DOHH2 (cell line): ENCODE results near the gene ELK3.
A peak's percentile ranks its signal among the peaks of the same experiment; 100 is the strongest.

ENCODE experiments used
- H3F3A ChIP-seq: fragments of 200-600 bp; sonication (generic), shearing (Covaris generic); 2 replicates; pipeline ENCODE4 v1.6.0; 2016; ENCODE audit warnings: antibody characterized with exemption, mild to moderate bottlenecking; ENCODE audit not compliant: control insufficient read depth, insufficient read depth
- H3K27ac ChIP-seq: fragments of 200-600 bp; sonication (generic); 2 replicates; pipeline ENCODE4 v1.5.1; 2014; ENCODE audit warnings: low read depth, mild to moderate bottlenecking, low read length, moderate library complexity
- H3K27me3 ChIP-seq: fragments of 200-600 bp; sonication (generic); 2 replicates; pipeline ENCODE4 v1.6.1; 2014; ENCODE audit warnings: mild to moderate bottlenecking, low read length, mixed read lengths; ENCODE audit not compliant: control insufficient read depth
- H3K36me3 ChIP-seq: fragments of 200-600 bp; sonication (generic); 2 replicates; pipeline ENCODE4 v1.6.1; 2014; ENCODE audit warnings: mild to moderate bottlenecking, low read length, moderate library complexity, mixed read lengths; ENCODE audit not compliant: control insufficient read depth
- H3K4me1 ChIP-seq: fragments of 200-600 bp; sonication (generic); 2 replicates; pipeline ENCODE4 v1.6.1; 2014; ENCODE audit warnings: mild to moderate bottlenecking, low read length, mixed read lengths; ENCODE audit not compliant: control insufficient read depth
- H3K4me2 ChIP-seq: fragments of 200-600 bp; sonication (generic); 2 replicates; pipeline ENCODE4 v1.6.0; 2014; ENCODE audit warnings: mild to moderate bottlenecking, low read length, moderate library complexity
- H3K4me3 ChIP-seq: fragments of 200-600 bp; sonication (generic); 2 replicates; pipeline ENCODE4 v1.5.1; 2014; ENCODE audit warnings: mild to moderate bottlenecking, low read length, mixed read lengths
- H3K79me2 ChIP-seq: fragments of 200-600 bp; sonication (generic); 2 replicates; pipeline ENCODE4 v1.6.1; 2014; ENCODE audit warnings: mild to moderate bottlenecking, low read length, mixed read lengths; ENCODE audit not compliant: control insufficient read depth
- H3K9me2 ChIP-seq: fragments of 200-600 bp; sonication (generic); replicated peaks from 2 replicates; pipeline ENCODE4 v1.6.1; 2014; ENCODE audit warnings: mild to moderate bottlenecking, low read length, mixed read lengths; ENCODE audit not compliant: control insufficient read depth
- H3K9me3 ChIP-seq: fragments of 200-600 bp; sonication (generic); 2 replicates; pipeline ENCODE4 v1.6.1; 2014; ENCODE audit warnings: antibody characterized with exemption, low read length, mixed read lengths; ENCODE audit not compliant: control insufficient read depth, insufficient read depth
- H4K20me1 ChIP-seq: fragments of 200-600 bp; sonication (generic); 2 replicates; pipeline ENCODE4 v1.6.0; 2014; ENCODE audit warnings: low read depth, mild to moderate bottlenecking, antibody characterized with exemption, low read length, moderate library complexity; ENCODE audit not compliant: control insufficient read depth, insufficient read depth
- EZH2phosphoT487 ChIP-seq: fragments of 200-600 bp; sonication (generic); IDR thresholded peaks from 2 replicates; pipeline ENCODE4 v1.6.1; 2017; ENCODE audit warnings: borderline replicate concordance, mild to moderate bottlenecking, antibody characterized with exemption, low read length, moderate library complexity, mixed read lengths
- TF ChIP-seq, protein P1 (sequence below): fragments of 200-600 bp; sonication (generic); IDR thresholded peaks from one replicate; pipeline ENCODE4 v1.5.1; 2014; ENCODE audit warnings: antibody characterized with exemption, mild to moderate bottlenecking, low read depth, low read length; ENCODE audit not compliant: poor library complexity, severe bottlenecking

Gene ELK3

DNA sequence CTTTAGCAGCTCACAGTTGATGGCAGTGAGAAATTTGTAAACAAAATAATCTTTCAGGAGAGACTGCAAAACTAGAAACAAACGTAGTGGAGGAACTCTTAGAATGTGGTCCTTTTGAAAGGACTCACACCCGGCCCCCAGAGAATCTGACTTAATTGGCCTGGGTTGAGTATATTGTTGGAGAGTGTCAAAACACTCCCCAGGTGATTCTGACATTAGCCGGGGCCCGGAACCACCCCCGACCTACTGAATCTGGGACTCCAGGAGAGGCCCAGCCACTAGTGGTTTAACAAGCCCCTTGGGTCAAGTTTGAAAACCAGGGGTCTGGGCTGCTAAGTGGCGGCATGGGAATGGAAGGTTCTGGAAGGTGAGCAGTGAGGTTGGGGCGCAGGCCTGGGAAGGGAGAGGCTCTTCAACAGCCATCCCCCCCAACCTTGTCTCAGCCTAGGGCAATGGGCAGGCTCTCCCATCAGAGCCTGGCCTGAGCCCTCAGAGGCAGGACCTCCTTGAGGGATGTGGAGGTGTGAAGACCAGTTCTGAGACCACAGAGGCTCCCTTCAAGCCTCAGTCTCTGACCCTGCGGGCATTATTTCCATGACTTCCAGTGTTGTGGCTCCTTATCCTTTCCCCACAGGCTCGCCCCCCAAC lies 1.1 kb upstream of the ELK3 start:
- Histone ChIP-seq H3K9me3 (no peaks in the 10 kb centered on the region), H3K4me2 (peak overlapping the region; percentile 79), H3K79me2 (peaks cover 29% of the 10 kb centered on the region), H3K27me3 (0 out of 2 replicates have a peak, but pooled peaks cover 3% of the 10 kb centered on the region), H3K36me3 (no peaks in the 10 kb centered on the region), H3K9me2 (no peaks in the 10 kb centered on the region), H3K4me3 (peak overlapping the region; percentile 82), H3F3A (peaks cover 52% of the 10 kb centered on the region), H3K4me1 (peaks cover 87% of the 10 kb centered on the region), H3K27ac (no peak overlapping the region), H4K20me1 (0 out of 2 replicates have a peak, but pooled peaks cover under 1% of the 10 kb centered on the region)
- TF ChIP-seq, protein P1, sequence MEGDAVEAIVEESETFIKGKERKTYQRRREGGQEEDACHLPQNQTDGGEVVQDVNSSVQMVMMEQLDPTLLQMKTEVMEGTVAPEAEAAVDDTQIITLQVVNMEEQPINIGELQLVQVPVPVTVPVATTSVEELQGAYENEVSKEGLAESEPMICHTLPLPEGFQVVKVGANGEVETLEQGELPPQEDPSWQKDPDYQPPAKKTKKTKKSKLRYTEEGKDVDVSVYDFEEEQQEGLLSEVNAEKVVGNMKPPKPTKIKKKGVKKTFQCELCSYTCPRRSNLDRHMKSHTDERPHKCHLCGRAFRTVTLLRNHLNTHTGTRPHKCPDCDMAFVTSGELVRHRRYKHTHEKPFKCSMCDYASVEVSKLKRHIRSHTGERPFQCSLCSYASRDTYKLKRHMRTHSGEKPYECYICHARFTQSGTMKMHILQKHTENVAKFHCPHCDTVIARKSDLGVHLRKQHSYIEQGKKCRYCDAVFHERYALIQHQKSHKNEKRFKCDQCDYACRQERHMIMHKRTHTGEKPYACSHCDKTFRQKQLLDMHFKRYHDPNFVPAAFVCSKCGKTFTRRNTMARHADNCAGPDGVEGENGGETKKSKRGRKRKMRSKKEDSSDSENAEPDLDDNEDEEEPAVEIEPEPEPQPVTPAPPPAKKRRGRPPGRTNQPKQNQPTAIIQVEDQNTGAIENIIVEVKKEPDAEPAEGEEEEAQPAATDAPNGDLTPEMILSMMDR, result no peak
- TF ChIP-seq EZH2phosphoT487, result no peak

DNA sequence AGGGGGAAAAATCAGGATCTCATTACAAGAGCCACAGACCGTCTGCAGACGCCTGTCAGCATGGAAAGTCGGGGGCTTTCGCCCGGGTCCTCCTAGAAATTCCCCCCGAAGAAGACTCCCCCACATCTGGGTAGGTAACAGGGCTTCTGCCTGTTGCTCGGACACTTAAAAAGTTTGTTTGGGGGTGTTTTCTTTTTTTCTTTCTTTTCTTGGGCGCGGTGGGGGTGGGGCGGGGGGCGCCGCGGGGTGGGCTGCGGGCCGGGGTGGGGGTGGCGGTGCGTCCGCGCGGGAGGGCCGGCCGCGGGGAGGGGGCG lies 358 bp downstream of the ELK3 start:
- Histone ChIP-seq H3K4me1 (peaks cover 87% of the 10 kb centered on the region), H3K4me2 (peak overlapping the region; percentile 64), H3K27ac (peak overlapping the region; percentile 63), H3F3A (peaks cover 60% of the 10 kb centered on the region), H3K9me3 (no peaks in the 10 kb centered on the region), H3K4me3 (peak overlapping the region; percentile 82), H3K36me3 (no peaks in the 10 kb centered on the region), H3K79me2 (peaks cover 44% of the 10 kb centered on the region), H3K27me3 (0 out of 2 replicates have a peak, but pooled peaks cover 3% of the 10 kb centered on the region), H3K9me2 (no peaks in the 10 kb centered on the region), H4K20me1 (0 out of 2 replicates have a peak, but pooled peaks cover 4% of the 10 kb centered on the region)
- TF ChIP-seq EZH2phosphoT487, result no peak
- TF ChIP-seq, protein P1, result no peak

GRCh38 chr12:96194971-96195844 lies 1.0 kb downstream of the ELK3 start:
- H4K20me1 ChIP-seq, result 0 out of 2 replicates have a peak, but pooled peaks cover 4% of the 10 kb centered on the region
- peaks cover 87% of the 10 kb centered on the region for H3K4me1 ChIP-seq
- peaks cover 56% of the 10 kb centered on the region for H3F3A ChIP-seq
- H3K27ac ChIP-seq, result peak overlapping the region; percentile 67
- TF ChIP-seq, protein P1, result no peak
- TF ChIP-seq EZH2phosphoT487, result no peak
- 0 out of 2 replicates have a peak, but pooled peaks cover 3% of the 10 kb centered on the region for H3K27me3 ChIP-seq
- no peaks in the 10 kb centered on the region for H3K36me3 ChIP-seq
- H3K4me2 ChIP-seq, result peak overlapping the region; percentile 96
- H3K4me3 ChIP-seq, result peak overlapping the region; percentile 92
- no peaks in the 10 kb centered on the region for H3K9me3 ChIP-seq
- peaks cover 50% of the 10 kb centered on the region for H3K79me2 ChIP-seq
- no peaks in the 10 kb centered on the region for H3K9me2 ChIP-seq
